CD4-positive, alpha-beta T cell treated with Interferon gamma for 1 hour (primary cell): ENCODE measurements around the gene SPEG.

ENCODE experiments used
- DNase-seq: peaks from one replicate; pipeline ENCODE4 v3.0.0-alpha.2; 2020

Gene SPEG

DNA sequence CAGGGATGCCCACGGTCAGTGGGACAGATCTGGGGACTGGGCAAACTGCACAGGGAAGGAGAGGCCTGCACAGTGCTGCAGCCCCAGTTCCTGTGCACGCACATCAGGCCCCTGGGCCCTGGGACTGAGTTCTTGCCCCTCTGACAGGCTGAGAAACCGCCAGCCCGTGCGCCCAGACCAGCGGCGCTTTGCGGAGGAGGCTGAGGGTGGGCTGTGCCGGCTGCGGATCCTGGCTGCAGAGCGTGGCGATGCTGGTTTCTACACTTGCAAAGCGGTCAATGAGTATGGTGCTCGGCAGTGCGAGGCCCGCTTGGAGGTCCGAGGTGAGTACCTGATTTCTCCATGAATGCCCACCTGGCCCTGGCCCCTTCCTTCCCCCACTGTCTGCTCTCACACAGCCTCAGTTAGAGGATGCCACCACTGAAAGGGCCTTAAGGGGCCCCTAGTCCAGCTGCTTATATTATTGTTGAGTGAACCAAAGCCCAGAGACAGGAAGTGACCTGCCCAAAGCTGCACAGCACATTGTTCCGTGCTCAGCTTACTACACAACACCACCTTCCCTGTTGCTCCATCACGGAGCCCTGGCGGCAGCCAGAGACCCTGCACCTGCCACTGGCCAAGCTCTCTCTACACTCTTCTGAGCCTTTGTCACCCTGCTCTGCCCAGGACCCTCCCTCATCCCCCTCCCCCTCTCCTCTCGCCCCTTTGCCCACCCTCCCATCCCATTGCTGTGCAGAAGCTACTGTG is 29.8 kb downstream of the SPEG start:
- DNase-seq: no peak

GRCh38 chr2:219465659-219466561 is 31.3 kb downstream of the SPEG start:
- DNase-seq: no peak

DNA sequence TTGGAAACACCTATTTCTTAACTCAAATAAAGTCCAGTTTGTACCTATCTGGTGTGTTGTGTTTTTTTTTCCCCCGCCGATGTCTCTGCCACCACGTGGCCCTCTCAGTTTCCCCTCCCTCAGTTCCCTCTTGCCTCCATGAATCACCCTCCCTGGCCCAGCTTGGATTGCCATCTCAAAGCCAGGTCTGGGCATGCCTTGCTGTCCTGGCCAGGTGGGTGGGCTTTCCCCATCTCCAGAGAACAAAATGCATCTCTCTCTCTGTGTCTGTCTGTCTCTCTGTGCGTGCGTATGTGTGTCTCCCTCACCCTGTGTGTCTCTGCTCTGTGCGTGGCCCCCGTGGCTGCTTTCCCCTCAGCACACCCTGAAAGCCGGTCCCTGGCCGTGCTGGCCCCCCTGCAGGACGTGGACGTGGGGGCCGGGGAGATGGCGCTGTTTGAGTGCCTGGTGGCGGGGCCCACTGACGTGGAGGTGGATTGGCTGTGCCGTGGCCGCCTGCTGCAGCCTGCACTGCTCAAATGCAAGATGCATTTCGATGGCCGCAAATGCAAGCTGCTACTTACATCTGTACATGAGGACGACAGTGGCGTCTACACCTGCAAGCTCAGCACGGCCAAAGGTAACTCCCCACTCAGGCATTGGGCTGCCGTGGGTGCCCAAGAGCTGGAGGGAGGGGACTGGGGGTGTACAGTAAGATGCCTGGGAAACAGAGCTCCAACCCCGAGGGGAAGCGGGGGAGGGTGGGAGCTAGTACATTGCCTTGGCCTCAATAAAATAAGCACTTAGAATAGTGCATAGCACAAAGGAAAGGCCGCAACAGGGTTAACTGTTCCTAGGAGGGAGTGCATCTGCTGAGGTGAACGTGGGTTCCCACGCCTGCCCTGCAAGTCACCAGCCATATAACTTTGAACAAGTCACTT is 32.4 kb downstream of the SPEG start:
- no peak for DNase-seq

GRCh38 chr2:219467736-219468075 is 33.1 kb downstream of the SPEG start:
- DNase-seq: no peak

DNA sequence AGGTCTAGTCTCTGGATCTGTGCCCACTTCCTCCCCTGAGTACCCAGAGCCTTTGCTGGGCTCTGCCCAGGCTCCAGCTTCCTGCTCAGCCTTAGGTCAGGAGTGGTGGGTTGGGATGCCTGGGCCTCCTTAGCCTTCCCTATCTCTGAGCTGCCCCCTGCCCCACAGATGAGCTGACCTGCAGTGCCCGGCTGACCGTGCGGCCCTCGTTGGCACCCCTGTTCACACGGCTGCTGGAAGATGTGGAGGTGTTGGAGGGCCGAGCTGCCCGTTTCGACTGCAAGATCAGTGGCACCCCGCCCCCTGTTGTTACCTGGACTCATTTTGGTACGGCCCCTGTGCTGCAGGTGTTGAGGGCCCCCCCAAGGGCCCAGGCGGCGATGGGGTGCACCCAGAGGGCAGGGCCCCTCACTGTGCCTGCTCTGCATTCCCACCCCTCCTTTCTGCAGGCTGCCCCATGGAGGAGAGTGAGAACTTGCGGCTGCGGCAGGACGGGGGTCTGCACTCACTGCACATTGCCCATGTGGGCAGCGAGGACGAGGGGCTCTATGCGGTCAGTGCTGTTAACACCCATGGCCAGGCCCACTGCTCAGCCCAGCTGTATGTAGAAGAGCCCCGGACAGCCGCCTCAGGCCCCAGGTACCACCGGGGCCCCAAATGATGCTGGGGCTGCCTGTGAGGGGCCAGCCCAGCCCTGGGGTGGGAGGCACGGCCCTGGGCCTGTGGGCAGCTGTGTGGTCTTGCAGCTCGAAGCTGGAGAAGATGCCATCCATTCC is 34.0 kb downstream of the SPEG start:
- no peak for DNase-seq

GRCh38 chr2:219469186-219469724 is 34.6 kb downstream of the SPEG start:
- no peak for DNase-seq

- no peak for DNase-seq
These were observed 35.8 kb downstream of the SPEG start for GRCh38 chr2:219470429-219470828.

DNA sequence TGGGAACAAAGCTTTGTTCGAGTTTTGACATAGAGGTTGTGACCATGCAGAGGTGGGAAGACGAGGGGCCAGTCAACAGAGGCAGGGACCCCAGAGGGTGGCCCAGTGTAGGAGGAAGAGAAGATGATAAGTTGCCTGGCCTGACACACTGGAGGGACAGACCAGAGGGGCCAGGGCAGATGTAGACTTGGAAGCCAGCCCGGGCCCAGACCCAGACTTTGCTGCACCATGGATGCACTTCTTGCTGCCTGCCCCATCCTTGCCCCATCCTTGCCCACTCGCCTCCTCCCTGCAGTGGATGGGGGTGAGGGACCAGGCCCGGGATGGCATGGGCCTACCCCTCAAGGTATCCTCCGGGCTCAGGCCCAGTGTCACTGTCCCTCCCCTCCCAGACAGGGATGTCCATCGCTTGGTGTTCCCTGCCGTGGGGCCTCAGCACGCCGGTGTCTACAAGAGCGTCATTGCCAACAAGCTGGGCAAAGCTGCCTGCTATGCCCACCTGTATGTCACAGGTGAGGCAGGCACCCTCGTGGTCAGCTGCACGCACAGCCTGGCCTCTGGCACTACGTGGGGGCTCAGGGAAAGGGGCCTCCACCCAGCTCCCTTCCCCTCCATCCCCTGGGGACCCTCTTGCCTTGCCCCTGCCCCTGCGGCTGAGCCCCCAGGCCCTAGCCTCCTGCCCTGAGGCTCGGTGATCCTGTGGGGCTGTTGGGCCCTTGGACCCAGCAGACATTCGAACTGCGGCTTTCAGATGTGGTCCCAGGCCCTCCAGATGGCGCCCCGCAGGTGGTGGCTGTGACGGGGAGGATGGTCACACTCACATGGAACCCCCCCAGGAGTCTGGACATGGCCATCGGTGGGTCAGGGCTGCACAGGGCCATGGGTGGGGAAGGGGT is 37.1 kb downstream of the SPEG start:
- no peak for DNase-seq

DNA sequence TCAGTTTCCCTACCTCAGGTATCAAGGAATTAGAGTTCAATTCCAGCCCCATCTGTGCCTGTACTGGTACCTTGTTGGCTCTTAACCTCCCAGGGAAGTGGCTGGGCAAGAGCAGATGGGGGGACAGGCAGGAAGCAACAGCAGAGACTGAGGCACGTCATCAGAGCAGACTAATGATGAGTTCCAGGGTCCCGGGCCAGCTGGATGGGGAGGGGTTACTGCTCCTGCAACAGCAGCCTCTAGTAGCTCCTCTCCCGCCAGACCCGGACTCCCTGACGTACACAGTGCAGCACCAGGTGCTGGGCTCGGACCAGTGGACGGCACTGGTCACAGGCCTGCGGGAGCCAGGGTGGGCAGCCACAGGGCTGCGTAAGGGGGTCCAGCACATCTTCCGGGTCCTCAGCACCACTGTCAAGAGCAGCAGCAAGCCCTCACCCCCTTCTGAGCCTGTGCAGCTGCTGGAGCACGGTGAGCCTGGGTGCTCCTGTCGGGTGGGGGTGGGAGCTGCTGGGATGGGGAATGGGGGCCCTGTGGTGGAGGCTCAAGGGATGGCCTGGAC is 38.1 kb downstream of the SPEG start:
- no peak for DNase-seq

DNA sequence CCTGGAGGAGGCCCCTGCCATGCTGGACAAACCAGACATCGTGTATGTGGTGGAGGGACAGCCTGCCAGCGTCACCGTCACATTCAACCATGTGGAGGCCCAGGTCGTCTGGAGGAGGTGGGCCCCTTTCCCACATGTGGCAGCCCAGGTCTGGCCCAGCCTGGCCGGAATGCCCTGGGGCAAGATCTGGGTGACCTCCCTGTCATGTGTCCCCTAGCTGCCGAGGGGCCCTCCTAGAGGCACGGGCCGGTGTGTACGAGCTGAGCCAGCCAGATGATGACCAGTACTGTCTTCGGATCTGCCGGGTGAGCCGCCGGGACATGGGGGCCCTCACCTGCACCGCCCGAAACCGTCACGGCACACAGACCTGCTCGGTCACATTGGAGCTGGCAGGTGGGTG is 38.9 kb downstream of the SPEG start:
- no peak for DNase-seq

DNA sequence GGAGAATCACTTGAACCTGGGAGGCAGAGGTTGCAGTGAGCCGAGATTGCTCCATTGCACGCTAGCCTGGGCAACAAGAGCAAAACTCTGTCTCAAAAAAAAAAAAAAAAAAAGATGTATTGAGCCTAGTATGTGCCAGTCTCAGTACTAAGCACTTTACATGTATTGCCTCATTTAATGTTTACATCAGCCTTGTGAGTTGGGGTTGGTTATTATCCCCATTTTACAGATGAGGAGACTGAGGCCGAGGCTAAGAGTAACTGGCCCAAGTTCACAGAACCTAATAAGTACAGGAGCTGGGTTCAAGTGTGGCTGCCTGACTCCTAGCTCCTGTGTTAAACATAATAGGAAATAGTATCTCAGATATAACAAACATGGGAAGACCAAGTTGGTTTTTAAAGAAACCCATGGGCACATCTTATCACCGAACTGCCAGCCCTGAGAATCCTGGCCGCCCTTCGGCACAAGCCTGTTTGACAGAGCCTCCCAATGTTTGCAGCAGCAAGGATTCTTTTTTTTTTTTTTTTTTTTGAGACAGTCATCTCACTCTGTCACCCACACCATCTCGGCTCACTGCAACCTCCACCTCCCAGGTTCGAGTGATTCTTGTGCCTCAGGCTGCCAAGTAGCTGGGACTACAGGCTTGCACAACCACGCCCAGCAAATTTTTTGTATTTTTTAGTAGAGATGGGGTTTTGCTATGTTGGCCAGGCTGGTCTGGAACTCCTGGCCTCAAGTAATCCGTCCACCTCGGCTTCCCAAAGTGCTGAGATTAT is 39.8 kb downstream of the SPEG start:
- DNase-seq: no peak

- DNase-seq: no peak
These were observed 40.6 kb downstream of the SPEG start for GRCh38 chr2:219475278-219475677.

- peak; percentile 42 for DNase-seq
These were observed 41.3 kb downstream of the SPEG start for GRCh38 chr2:219475697-219476651.

- DNase-seq: no peak
These were observed 42.1 kb downstream of the SPEG start for GRCh38 chr2:219476652-219477151.

- DNase-seq: no peak
These were observed 42.5 kb downstream of the SPEG start for GRCh38 chr2:219477179-219477578.

GRCh38 chr2:219477815-219478214 is 43.2 kb downstream of the SPEG start:
- DNase-seq: no peak

- DNase-seq: no peak
These were observed 44.3 kb downstream of the SPEG start for GRCh38 chr2:219478916-219479315.

DNA sequence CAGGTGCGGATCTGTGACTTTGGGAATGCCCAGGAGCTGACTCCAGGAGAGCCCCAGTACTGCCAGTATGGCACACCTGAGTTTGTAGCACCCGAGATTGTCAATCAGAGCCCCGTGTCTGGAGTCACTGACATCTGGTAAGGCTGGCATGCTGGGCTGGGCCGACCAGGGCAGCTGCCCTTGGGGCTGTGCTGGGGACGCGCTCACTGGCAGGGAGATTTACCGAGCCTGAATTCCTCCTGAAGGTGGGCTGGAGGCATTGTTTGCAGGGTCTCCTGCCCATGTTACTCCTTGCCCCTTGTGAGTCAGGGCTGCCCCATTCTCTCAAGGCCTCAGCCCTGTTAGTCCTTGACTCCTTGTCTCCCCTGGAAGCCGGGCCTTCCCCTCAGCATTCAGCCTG is 45.4 kb downstream of the SPEG start:
- no peak for DNase-seq
